CD1c-positive myeloid dendritic cell (primary cell): ENCODE measurements around the gene DTYMK.
A peak's percentile ranks its signal among the peaks of the same experiment; 100 is the strongest.

Experiments
- DNase-seq: peaks from one replicate; pipeline ENCODE4 v3.0.0-alpha.2; 2016; ENCODE audit errors: extremely low spot score

DTYMK gene

GRCh38 chr2:241706537-241706936, 19.9 kb upstream of the DTYMK start:
- DNase-seq = no peak

GRCh38 chr2:241703032-241703604, 16.5 kb upstream of the DTYMK start:
- no peak for DNase-seq

- DNase-seq = peak; percentile 88
Measured at GRCh38 chr2:241702155-241703031, 15.8 kb upstream of the DTYMK start.

GRCh38 chr2:241701399-241702154, 15.0 kb upstream of the DTYMK start, which contains the start of gene ING5:
Gene ING5, plus strand, starts transcription at chr2:241702039. Its CDS starts 27 bp downstream, at chr2:241702066.
- DNase-seq = peak; percentile 98

GRCh38 chr2:241701149-241701398, 14.5 kb upstream of the DTYMK start:
- DNase-seq = no peak

GRCh38 chr2:241695651-241696050, 9.0 kb upstream of the DTYMK start:
- DNase-seq = no peak

GRCh38 chr2:241692448-241692847, 5.8 kb upstream of the DTYMK start:
- no peak for DNase-seq

GRCh38 chr2:241690202-241690717, 3.6 kb upstream of the DTYMK start:
- DNase-seq = no peak

GRCh38 chr2:241689306-241689705, 2.7 kb upstream of the DTYMK start:
- no peak for DNase-seq

- peak; percentile 8 for DNase-seq
Measured at GRCh38 chr2:241686324-241686649, 328 bp downstream of the DTYMK start.

- no peak for DNase-seq
Measured at GRCh38 chr2:241680827-241681599, 5.6 kb downstream of the DTYMK start.

GRCh38 chr2:241680044-241680443, 6.6 kb downstream of the DTYMK start:
- no peak for DNase-seq

- DNase-seq = no peak
Measured at GRCh38 chr2:241678784-241679540, 7.7 kb downstream of the DTYMK start.

GRCh38 chr2:241678307-241678706, 8.3 kb downstream of the DTYMK start:
- DNase-seq = no peak

GRCh38 chr2:241677392-241677791, 9.2 kb downstream of the DTYMK start:
- no peak for DNase-seq

- DNase-seq = no peak
Measured at GRCh38 chr2:241676665-241677064, 9.9 kb downstream of the DTYMK start.

- no peak for DNase-seq
Measured at GRCh38 chr2:241675885-241676284, 10.7 kb downstream of the DTYMK start.

GRCh38 chr2:241673797-241674725, 12.6 kb downstream of the DTYMK start:
- DNase-seq = no peak

GRCh38 chr2:241673189-241673663, 13.4 kb downstream of the DTYMK start:
- DNase-seq = no peak
